Activated CD8-positive, alpha-beta T cell treated with anti-CD3 and anti-CD28 coated beads for 36 hours (primary cell): ENCODE data around the gene CNST. TPM values are rescaled to one million over a fixed set of nuclear protein-coding genes. Genes with fewer than 3 reads are reported as not detected.
"Not testable (repeated sequence)": the region's sequence is repeated elsewhere in the genome, so short reads cannot be mapped to it uniquely, and the experiment has no call there.

Source experiments
- ATAC-seq: fragments of 200-7000 bp; cut with Tn5 transposase; one replicate; pipeline ENCODE4 v1.10.0; 2021; ENCODE audit warnings: mild to moderate bottlenecking, moderate library complexity
- CTCF ChIA-PET: fragments of 350-600 bp; sonication (Branson Sonifier 250); formaldehyde crosslinking; loops from one replicate; lab custom pipeline; 2021; ENCODE audit warnings: antibody characterized with exemption; lab: Charles Lee
- POLR2A ChIA-PET: fragments of 350-600 bp; sonication (Branson Sonifier 250); formaldehyde crosslinking; loops from one replicate; lab custom pipeline; 2021; ENCODE audit warnings: antibody characterized with exemption; lab: Charles Lee
- DNase-seq: peaks from one replicate; pipeline ENCODE4 v3.0.0-alpha.2; 2020
- H3K27ac Mint-ChIP-seq: one replicate; pipeline ENCODE4 v1.8.0; 2021; ENCODE audit warnings: mild to moderate bottlenecking, mixed read lengths
- H3K27me3 Mint-ChIP-seq: one replicate; pipeline ENCODE4 v1.8.0; 2021; ENCODE audit warnings: mixed read lengths
- H3K36me3 Mint-ChIP-seq: one replicate; pipeline ENCODE4 v1.8.0; 2021; ENCODE audit warnings: low read depth, mixed read lengths
- H3K4me1 Mint-ChIP-seq: one replicate; pipeline ENCODE4 v1.8.0; 2021; ENCODE audit warnings: low read depth, mixed read lengths
- H3K4me3 Mint-ChIP-seq: one replicate; pipeline ENCODE4 v1.8.0; 2021; ENCODE audit warnings: mild to moderate bottlenecking, moderate library complexity, mixed read lengths
- H3K9me3 Mint-ChIP-seq: one replicate; pipeline ENCODE4 v1.8.0; 2021; ENCODE audit warnings: mixed read lengths
- intact Hi-C: fragments of 100-400 bp; cut with micrococcal nuclease; formaldehyde crosslinking; loops from one replicate; pipeline ENCODE4 v1.10.0; 2022
- total RNA-seq, 2 experiments: library from RNA; stranded (reverse); gene quantifications; one replicate each; pipeline ENCODE4 v1.2.3, GENCODE V29; 2021
- TF ChIP-seq, protein P1 (sequence below): fragments of 200-600 bp; IDR thresholded peaks from one replicate; pipeline ENCODE4 v1.8.0; 2022; ENCODE audit warnings: antibody characterized with exemption, mild to moderate bottlenecking

CNST gene
- total RNA-seq, 2 experiments from 2014 or later, result 23.5 to 25.1 TPM

DNA sequence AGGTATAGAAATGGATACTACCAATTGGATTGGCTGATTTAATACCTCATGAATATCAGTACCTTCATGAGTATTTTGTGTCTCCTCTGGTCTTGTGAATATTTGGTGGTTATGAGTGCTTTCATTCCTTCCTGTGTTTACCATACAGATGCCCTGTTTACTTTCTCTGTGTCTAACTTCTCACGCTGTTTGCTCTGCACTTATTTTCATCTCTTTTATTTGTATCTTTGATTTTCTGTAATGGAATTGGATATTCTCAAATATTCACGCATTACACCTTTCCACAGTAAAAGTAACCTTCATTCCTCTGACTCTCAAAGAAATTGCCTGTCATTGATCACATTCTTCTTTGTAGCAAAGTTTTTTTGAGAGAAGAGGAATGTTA is 16.8 kb downstream of the CNST start:
- ATAC-seq (no peak), DNase-seq (no peak)
- TF ChIP-seq, protein P1, sequence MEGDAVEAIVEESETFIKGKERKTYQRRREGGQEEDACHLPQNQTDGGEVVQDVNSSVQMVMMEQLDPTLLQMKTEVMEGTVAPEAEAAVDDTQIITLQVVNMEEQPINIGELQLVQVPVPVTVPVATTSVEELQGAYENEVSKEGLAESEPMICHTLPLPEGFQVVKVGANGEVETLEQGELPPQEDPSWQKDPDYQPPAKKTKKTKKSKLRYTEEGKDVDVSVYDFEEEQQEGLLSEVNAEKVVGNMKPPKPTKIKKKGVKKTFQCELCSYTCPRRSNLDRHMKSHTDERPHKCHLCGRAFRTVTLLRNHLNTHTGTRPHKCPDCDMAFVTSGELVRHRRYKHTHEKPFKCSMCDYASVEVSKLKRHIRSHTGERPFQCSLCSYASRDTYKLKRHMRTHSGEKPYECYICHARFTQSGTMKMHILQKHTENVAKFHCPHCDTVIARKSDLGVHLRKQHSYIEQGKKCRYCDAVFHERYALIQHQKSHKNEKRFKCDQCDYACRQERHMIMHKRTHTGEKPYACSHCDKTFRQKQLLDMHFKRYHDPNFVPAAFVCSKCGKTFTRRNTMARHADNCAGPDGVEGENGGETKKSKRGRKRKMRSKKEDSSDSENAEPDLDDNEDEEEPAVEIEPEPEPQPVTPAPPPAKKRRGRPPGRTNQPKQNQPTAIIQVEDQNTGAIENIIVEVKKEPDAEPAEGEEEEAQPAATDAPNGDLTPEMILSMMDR, result no peak
- ChIA-PET POLR2A (interaction anchor here (0.8 to 1.9 kb wide), 2 partner anchors 16 to 31 kb away, joined by 3 to 6 read pairs; partner anchors contain the start of genes CNST and TFB2M), CTCF (interaction anchor here (1.6 kb wide), 1 partner anchor 172 kb away, joined by 5 read pairs; no protein-coding TSS in a partner anchor)
- H3K27ac Mint-ChIP-seq, result no peak overlapping the region
- intact Hi-C loops, result no loop called here
- H3K4me3 Mint-ChIP-seq, result no peak overlapping the region
- H3K4me1 Mint-ChIP-seq, result peaks cover 56% of the 10 kb centered on the region
- no peaks in the 10 kb centered on the region for H3K27me3 Mint-ChIP-seq
- H3K9me3 Mint-ChIP-seq, result no peaks in the 10 kb centered on the region
- peaks cover 24% of the 10 kb centered on the region for H3K36me3 Mint-ChIP-seq

DNA sequence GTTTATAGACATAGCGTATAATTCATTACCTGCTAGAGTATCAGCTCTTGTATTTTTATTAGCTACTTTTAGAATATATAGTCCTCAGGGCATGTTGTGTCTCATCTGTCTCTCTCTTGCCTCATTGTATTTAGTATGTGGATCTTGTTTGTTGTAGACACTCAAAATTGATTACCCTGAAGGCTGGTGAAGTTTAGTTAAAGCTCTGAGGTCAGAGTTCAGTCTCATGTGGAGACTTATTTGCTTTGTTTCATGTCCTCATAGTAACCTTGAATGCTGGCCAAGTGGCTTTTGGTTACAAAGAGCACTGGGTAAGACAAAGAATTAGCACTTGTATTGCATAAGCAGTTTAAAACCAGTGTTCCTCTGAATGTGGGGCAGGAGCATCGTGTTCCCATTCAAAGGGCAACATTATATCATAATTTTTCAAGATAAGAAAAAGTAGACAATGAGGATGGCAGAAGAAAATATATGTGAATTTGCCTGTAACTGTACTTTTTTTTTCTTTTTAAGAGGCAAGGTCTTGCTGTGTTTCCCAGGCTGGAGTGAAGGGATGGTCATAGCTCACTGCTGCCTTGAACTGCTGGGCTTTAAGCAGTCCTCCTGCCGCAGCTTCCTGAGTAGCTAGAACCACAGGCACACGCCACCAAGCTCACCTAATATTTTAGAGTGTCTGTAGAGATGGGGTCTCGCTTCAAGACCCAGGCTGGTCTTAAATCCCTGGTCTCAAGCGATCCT is 17.4 kb downstream of the CNST start:
- POLR2A ChIA-PET, result interaction anchor here (0.8 to 1.9 kb wide), 2 partner anchors 17 to 30 kb away, joined by 3 to 6 read pairs; partner anchors contain the start of genes CNST and TFB2M
- Mint-ChIP-seq H3K36me3 (peaks cover 25% of the 10 kb centered on the region), H3K4me1 (peaks cover 54% of the 10 kb centered on the region), H3K27ac (peak overlapping the region; percentile 4), H3K4me3 (no peak overlapping the region), H3K27me3 (no peaks in the 10 kb centered on the region), H3K9me3 (no peaks in the 10 kb centered on the region)
- TF ChIP-seq, protein P1, result no peak
- intact Hi-C loops, result no loop called here
- DNase-seq, result no peak
- no peak for ATAC-seq
- CTCF ChIA-PET, result interaction anchor here (1.6 kb wide), 1 partner anchor 171 kb away, joined by 5 read pairs; no protein-coding TSS in a partner anchor

DNA sequence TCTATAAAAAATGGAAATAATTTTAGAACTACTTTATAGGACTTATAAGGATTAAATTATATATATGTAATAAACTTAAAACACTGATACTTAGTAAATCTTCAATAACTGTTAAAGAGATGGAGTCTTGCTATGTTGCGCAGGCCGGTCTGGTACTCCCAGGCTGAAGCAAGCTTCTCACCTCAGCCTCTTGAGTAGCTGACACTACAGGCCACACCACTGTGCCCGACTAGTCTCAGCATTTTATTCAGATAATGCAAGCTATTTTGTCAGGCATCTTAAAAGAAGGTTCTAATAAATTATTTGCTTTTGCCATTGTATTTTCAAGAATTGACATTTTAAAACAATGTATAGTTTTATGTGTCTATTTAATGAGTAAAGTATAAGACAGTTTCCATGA is 20.8 kb downstream of the CNST start:
- H3K36me3 Mint-ChIP-seq, result peaks cover 35% of the 10 kb centered on the region
- H3K9me3 Mint-ChIP-seq, result peaks cover 1% of the 10 kb centered on the region
- TF ChIP-seq, protein P1, result no peak
- DNase-seq (no peak), ATAC-seq (no peak)
- H3K4me3 Mint-ChIP-seq, result no peak overlapping the region
- POLR2A ChIA-PET, result interaction anchor here (0.5 kb wide), 1 partner anchor 22 kb away, joined by 3 read pairs; no protein-coding TSS in a partner anchor
- intact Hi-C loops, result no loop called here
- no peaks in the 10 kb centered on the region for H3K27me3 Mint-ChIP-seq
- CTCF ChIA-PET, result interaction anchor here (0.6 kb wide), 1 partner anchor 10 kb away, joined by 3 read pairs; no protein-coding TSS in a partner anchor
- H3K4me1 Mint-ChIP-seq, result peaks cover 51% of the 10 kb centered on the region
- H3K27ac Mint-ChIP-seq, result no peak overlapping the region

DNA sequence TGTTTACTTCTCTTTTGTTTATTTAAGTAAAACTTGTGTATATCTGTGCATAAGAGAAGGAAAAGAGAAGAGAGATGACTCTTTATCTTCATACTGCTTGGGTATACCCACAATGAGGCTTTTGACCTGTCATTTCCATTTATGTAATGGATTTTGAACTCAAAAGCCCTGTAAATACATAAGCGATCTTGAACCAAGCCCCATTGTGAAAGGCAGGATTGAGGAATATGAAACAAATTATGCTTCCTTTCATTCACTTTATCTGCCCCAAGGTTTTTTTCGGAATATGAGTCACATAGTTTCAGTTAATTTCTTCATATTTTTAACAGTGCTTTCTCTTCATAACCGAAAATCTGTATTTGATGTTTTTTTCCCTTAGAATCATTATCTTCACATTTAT is 21.4 kb downstream of the CNST start:
- H3K4me3 Mint-ChIP-seq, result no peak overlapping the region
- no peak for ATAC-seq
- H3K27me3 Mint-ChIP-seq, result no peaks in the 10 kb centered on the region
- peaks cover 52% of the 10 kb centered on the region for H3K4me1 Mint-ChIP-seq
- peaks cover 37% of the 10 kb centered on the region for H3K36me3 Mint-ChIP-seq
- TF ChIP-seq, protein P1, result no peak
- H3K27ac Mint-ChIP-seq, result peak overlapping the region; percentile 20
- intact Hi-C loops, result no loop called here
- CTCF ChIA-PET, result no interaction called here
- POLR2A ChIA-PET, result no interaction called here
- DNase-seq, result no peak
- peaks cover 1% of the 10 kb centered on the region for H3K9me3 Mint-ChIP-seq

DNA sequence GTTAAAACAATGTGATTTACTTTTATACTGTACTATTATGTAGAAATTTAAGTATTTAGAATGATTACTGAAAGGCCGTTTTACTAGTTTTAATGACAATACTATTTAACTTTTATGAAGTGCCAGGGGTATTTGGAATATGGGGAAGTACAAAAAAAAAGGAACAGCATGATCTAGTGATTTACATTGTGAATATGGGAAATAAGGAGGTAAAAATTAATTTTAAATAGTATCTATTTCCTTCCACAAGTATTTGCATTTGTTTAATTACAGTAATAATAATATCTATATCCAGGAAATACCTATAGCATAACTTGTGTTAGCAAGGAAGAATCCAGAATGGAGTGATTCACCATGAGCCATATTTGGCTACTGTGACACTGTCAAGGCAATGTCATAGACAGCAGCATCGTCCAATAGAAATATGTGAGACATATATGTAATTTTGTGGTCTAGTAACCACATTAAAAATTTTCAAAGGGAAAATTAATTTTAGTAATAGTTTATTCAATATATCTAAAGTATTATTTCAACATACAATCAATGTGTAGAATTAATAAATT is 22.0 kb downstream of the CNST start:
- no peak for DNase-seq
- Mint-ChIP-seq H3K9me3 (peaks cover 1% of the 10 kb centered on the region), H3K27ac (no peak overlapping the region), H3K4me3 (no peak overlapping the region), H3K27me3 (no peaks in the 10 kb centered on the region), H3K4me1 (peaks cover 49% of the 10 kb centered on the region), H3K36me3 (peaks cover 38% of the 10 kb centered on the region)
- ChIA-PET CTCF (no interaction called here), POLR2A (no interaction called here)
- intact Hi-C loops, result no loop called here
- ATAC-seq, result peak; percentile 32
- TF ChIP-seq, protein P1, result no peak

DNA sequence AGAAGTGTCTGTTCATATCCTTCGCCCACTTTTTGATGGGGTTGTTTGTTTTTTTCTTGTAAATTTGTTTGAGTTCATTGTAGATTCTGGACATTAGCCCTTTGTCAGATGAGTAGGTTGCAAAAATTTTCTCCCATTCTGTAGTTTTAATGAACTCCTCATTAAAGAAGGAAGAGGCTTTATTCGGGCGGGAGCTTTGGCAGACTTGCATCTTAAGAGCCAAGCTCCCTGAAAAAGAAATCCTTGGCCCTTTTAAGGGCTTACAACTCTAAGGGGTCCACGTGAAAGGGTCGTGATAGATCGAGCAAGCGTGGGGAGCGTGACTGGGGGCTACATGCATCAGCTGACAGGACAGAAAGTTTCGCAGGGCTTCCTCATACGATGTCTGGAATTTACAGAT is 23.7 kb downstream of the CNST start:
- H3K9me3 Mint-ChIP-seq, CTCF ChIA-PET, H3K27ac Mint-ChIP-seq, H3K27me3 Mint-ChIP-seq, intact Hi-C loops, POLR2A ChIA-PET, DNase-seq, H3K4me3 Mint-ChIP-seq, ATAC-seq: not testable (repeated sequence)
- H3K36me3 Mint-ChIP-seq, result peaks cover 33% of the 10 kb centered on the region
- H3K4me1 Mint-ChIP-seq, result peaks cover 40% of the 10 kb centered on the region
